Tibial artery (tissue), 4 donors: ENCODE measurements around the gene PDE1C.

Source experiments
- DNase-seq, 2 donors: peaks; one replicate each; pipeline ENCODE4 v3.0.0-alpha.2; 2019
- H3K27ac ChIP-seq, 2 donors: fragments of 200-600 bp; sonication (generic) in 1 of 2; 1 replicate in 1 of 2; 2 replicates in 1 of 2; pipeline ENCODE4 v1.5.1; 2018 to 2019; ENCODE audit warnings: mild to moderate bottlenecking in 1 of 2
- H3K27me3 ChIP-seq, 2 donors: fragments of 200-600 bp; sonication (generic) in 1 of 2; one replicate each; pipeline versions ENCODE4 v1.5.1 to v1.6.0; 2016 to 2019
- H3K36me3 ChIP-seq, 3 donors: fragments of 200-600 bp; sonication (generic) in 2 of 3; one replicate each; pipeline ENCODE4 v1.5.1; 2016 to 2019; ENCODE audit warnings: mild to moderate bottlenecking in 2 of 3
- H3K4me1 ChIP-seq, 4 donors: fragments of 200-600 bp; sonication (generic) in 2 of 4; 1 replicate in 3 of 4; 2 replicates in 1 of 4; pipeline ENCODE4 v1.5.1; 2016 to 2019
- H3K4me3 ChIP-seq, 2 donors: fragments of 200-600 bp; sonication (generic) in 1 of 2; 1 replicate in 1 of 2; 2 replicates in 1 of 2; pipeline ENCODE4 v1.5.1; 2018 to 2019; ENCODE audit warnings: mild to moderate bottlenecking in 2 of 2
- H3K9me3 ChIP-seq, 3 donors: fragments of 200-600 bp; sonication (generic) in 1 of 3; one replicate each; pipeline ENCODE4 v1.5.1; 2016 to 2019
- CTCF ChIP-seq, 2 experiments: fragments of 200-600 bp in 1 of 2; fragments of 450-650 bp in 1 of 2; IDR thresholded peaks; one replicate each; pipeline ENCODE4 v1.5.1; 2017 to 2019; ENCODE audit warnings: antibody characterized with exemption in 2 of 2, mild to moderate bottlenecking in 1 of 2, moderate library complexity in 1 of 2
- intact Hi-C: fragments of 100-400 bp; cut with DNase I; formaldehyde crosslinking; loops from one replicate; pipeline ENCODE4 v1.15.0; 2023; ENCODE audit warnings: low total_unique reads

PDE1C gene

GRCh38 chr7:31735991-31736982 is 333.9 kb downstream of the PDE1C start:
- Histone ChIP-seq H3K4me3 (no peak overlapping the region), H3K27me3 (no peaks in the 10 kb centered on the region), H3K36me3 (no peaks in the 10 kb centered on the region), H3K9me3 (no peaks in the 10 kb centered on the region), H3K4me1 (no peaks in the 10 kb centered on the region), H3K27ac (no peak overlapping the region)
- intact Hi-C loops, result loop anchor here (10.0 kb wide), 1 partner anchor 601 kb away; no protein-coding TSS in a partner anchor
- TF ChIP-seq CTCF (IDR thresholded peaks at IDR 0.05), result peak; percentile 73 to 75
- DNase-seq, result peak in 1 of 2 donors; percentile 43

GRCh38 chr7:31734456-31734855 is 335.8 kb downstream of the PDE1C start:
- Histone ChIP-seq H3K36me3 (no peaks in the 10 kb centered on the region), H3K27me3 (no peaks in the 10 kb centered on the region), H3K9me3 (no peaks in the 10 kb centered on the region), H3K27ac (no peak overlapping the region), H3K4me1 (no peaks in the 10 kb centered on the region), H3K4me3 (no peak overlapping the region)
- DNase-seq, result no peak
- TF ChIP-seq CTCF (IDR thresholded peaks at IDR 0.05), result no peak
- intact Hi-C loops, result loop anchor here (10.0 kb wide), 1 partner anchor 600 kb away; no protein-coding TSS in a partner anchor

DNA sequence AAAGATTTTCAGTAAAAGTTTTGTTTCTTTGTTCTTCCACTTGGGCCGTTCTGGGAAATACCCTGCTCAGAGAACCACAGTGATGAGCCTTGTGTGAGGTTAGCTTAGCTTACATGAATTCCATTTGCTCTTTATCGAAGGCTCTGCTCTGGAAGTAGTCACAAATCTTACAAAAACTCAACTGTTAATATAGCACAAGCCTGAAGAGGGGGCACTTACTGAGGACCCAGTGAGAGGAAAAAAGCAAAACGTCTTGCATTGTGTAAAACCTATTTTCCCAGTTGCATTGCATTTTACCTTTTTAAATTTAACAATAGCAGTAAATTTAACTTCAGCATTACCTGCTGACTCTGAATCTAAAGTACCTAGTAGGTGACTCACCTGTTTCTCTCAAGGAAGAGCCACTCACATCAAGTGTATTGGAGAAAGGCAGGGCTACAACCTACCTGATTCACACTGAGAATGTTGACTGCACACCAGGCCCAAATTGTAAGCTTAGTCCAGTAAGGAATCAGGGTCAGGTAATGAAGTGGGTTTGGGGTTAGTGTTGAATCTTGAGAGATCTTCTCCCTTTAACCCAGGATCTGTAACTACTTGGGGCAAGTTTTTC is 340.9 kb downstream of the PDE1C start:
- no peaks in the 10 kb centered on the region for H3K4me1 ChIP-seq
- no peaks in the 10 kb centered on the region for H3K9me3 ChIP-seq
- no peak for DNase-seq
- H3K4me3 ChIP-seq, result no peak overlapping the region
- H3K27ac ChIP-seq, result no peak overlapping the region
- H3K27me3 ChIP-seq, result no peaks in the 10 kb centered on the region
- TF ChIP-seq CTCF (IDR thresholded peaks at IDR 0.05), result no peak
- intact Hi-C loops, result no loop called here
- no peaks in the 10 kb centered on the region for H3K36me3 ChIP-seq

DNA sequence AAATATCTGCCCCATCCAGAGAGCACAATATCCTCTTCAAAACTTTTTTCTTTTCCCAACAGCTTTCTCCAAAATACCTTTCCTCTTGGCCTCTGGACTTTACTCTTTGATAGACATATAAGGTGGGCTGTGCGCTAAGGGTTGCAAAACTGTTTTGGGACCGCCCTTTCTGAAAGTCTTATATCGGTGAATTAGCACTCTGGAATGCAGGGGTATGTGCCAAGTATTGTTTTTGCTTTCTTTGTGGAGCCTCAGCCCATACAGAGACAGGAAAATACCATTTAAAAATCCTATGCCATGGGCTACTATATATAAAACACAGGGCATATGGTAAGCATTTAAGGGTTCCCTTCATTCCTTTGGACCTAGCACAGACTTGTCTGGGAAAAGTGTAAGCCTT is 345.5 kb downstream of the PDE1C start:
- no peaks in the 10 kb centered on the region for H3K36me3 ChIP-seq
- H3K27ac ChIP-seq, result no peak overlapping the region
- H3K4me1 ChIP-seq, result no peaks in the 10 kb centered on the region
- intact Hi-C loops, result no loop called here
- H3K9me3 ChIP-seq, result no peaks in the 10 kb centered on the region
- no peak overlapping the region for H3K4me3 ChIP-seq
- H3K27me3 ChIP-seq, result no peaks in the 10 kb centered on the region
- no peak for DNase-seq
- no peak for TF ChIP-seq CTCF (IDR thresholded peaks at IDR 0.05)

GRCh38 chr7:31720366-31720765 is 349.8 kb downstream of the PDE1C start:
- DNase-seq, result no peak
- no peaks in the 10 kb centered on the region for H3K36me3 ChIP-seq
- intact Hi-C loops, result no loop called here
- no peak overlapping the region for H3K4me3 ChIP-seq
- H3K27me3 ChIP-seq, result no peaks in the 10 kb centered on the region
- no peaks in the 10 kb centered on the region for H3K4me1 ChIP-seq
- peaks cover 0 to under 1% (median 0%) of the 10 kb centered on the region in 3 donors for H3K9me3 ChIP-seq
- no peak for TF ChIP-seq CTCF (IDR thresholded peaks at IDR 0.05)
- no peak overlapping the region for H3K27ac ChIP-seq
